Osteoblast (primary cell): ENCODE results near the gene APOM. TPM values are rescaled to one million over a fixed set of nuclear protein-coding genes. Genes with fewer than 3 reads are reported as not detected.

Experiments used
- DNase-seq: peaks from one replicate; pipeline ENCODE4 v3.0.0; 2011; ENCODE audit warnings: low spot score, mixed read lengths; ENCODE audit not compliant: insufficient read length; ENCODE audit errors: missing footprints
- H2AFZ ChIP-seq: 2 replicates; pipeline ENCODE4 v1.6.0; 2011; ENCODE audit warnings: mild to moderate bottlenecking, low read length
- H3K27ac ChIP-seq: 2 replicates; pipeline ENCODE4 v1.5.1; 2011; ENCODE audit warnings: mild to moderate bottlenecking, low read depth, low read length, moderate library complexity
- H3K27me3 ChIP-seq: 2 replicates; pipeline ENCODE4 v1.6.0; 2012; ENCODE audit warnings: mild to moderate bottlenecking, control low read depth, inconsistent platforms, low read length, moderate library complexity; ENCODE audit not compliant: insufficient read depth
- H3K36me3 ChIP-seq: 2 replicates; pipeline ENCODE4 v1.5.1; 2011; ENCODE audit warnings: mild to moderate bottlenecking, low read length, control low read depth, moderate library complexity; ENCODE audit not compliant: insufficient read depth
- H3K4me1 ChIP-seq: 2 replicates; pipeline ENCODE4 v1.5.1; 2011; ENCODE audit warnings: mild to moderate bottlenecking, low read length, control low read depth, moderate library complexity; ENCODE audit not compliant: insufficient read depth
- H3K4me2 ChIP-seq: 2 replicates; pipeline ENCODE4 v1.6.0; 2011; ENCODE audit warnings: mild to moderate bottlenecking, low read length; ENCODE audit not compliant: insufficient read depth
- H3K4me3 ChIP-seq: fragments of 200-600 bp; sonication (generic); 3 replicates; pipeline ENCODE4 v1.5.1; 2012; ENCODE audit warnings: mild to moderate bottlenecking, low read length, inconsistent platforms; ENCODE audit not compliant: insufficient read depth
- H3K79me2 ChIP-seq: 2 replicates; pipeline ENCODE4 v1.6.0; 2012; ENCODE audit warnings: mild to moderate bottlenecking, low read length, control low read depth, inconsistent platforms; ENCODE audit not compliant: insufficient read depth
- H3K9me3 ChIP-seq: 2 replicates; pipeline ENCODE4 v1.5.1; 2011; ENCODE audit warnings: low read depth, low read length, control low read depth
- H4K20me1 ChIP-seq: 2 replicates; pipeline ENCODE4 v1.6.0; 2012; ENCODE audit warnings: mild to moderate bottlenecking, low read length, control low read depth; ENCODE audit not compliant: insufficient read depth
- CTCF ChIP-seq: IDR thresholded peaks from 2 replicates; pipeline ENCODE4 v1.5.1; 2011; ENCODE audit warnings: mild to moderate bottlenecking, low read depth, low read length, moderate library complexity; ENCODE audit errors: extremely low read depth
- total RNA-seq: library from RNA; depleted of rRNA; stranded (reverse); fragments of >200 nt; gene quantifications from 2 replicates; pipeline ENCODE4 v1.2.3, GENCODE V29; 2012

APOM gene
- total RNA-seq, 1 donor, result 1.1 TPM

DNA sequence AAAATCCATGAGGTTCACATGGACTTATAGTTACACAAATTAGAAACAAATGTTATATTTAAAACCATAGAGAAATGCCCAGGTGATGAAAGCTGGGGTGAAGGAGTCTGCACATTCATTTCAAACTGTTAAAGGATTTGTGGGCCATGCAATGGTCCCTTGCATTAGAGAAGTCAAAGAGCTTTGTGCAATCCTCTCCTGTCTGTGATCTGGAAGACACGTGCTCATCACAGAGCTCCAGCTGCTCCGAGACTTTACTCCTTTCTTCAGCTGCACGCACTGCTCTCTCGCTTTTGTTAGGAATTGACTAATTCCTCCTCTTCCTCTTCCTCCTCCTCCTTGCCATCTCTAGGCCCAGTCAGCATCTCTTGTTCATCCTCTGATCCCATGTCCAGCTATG, 44.7 kb upstream of the APOM start:
- peak; percentile 78 for DNase-seq
- H3K4me2 ChIP-seq, result no peak overlapping the region
- TF ChIP-seq CTCF, result no peak
- H3K4me3 ChIP-seq, result no peak overlapping the region
- no peaks in the 10 kb centered on the region for H4K20me1 ChIP-seq
- no peaks in the 10 kb centered on the region for H3K27me3 ChIP-seq
- H3K27ac ChIP-seq, result no peak overlapping the region
- no peaks in the 10 kb centered on the region for H3K4me1 ChIP-seq
- no peaks in the 10 kb centered on the region for H3K79me2 ChIP-seq
- no peak overlapping the region for H2AFZ ChIP-seq
- no peaks in the 10 kb centered on the region for H3K9me3 ChIP-seq
- no peaks in the 10 kb centered on the region for H3K36me3 ChIP-seq

DNA sequence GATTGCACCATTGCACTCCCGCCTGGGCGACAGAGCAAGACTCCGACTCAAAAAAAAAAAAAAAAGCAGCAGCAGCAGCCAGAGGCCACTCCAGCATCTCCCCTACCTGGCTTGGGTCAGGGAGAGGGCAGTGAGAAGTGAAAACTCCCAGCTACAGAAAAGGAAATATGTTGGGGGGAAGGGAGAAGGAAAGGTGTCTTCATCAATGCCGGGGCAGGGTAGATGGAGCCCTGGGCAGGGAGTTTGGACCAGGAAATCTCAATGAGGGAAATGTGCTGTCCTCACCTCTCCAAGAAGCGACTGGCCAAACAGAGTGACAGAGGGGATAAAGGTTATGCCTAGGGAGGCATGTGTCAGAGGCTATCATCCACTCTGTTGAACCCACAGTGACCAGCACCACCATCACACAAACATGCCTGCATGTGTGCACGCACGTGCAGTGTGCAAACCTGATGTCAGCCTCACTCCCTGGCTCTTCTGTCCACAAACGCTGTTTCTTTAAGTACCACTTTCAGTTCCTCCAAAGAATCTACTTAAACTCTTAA, 41.5 kb upstream of the APOM start:
- no peak overlapping the region for H3K4me3 ChIP-seq
- no peak overlapping the region for H3K27ac ChIP-seq
- H3K79me2 ChIP-seq, result no peaks in the 10 kb centered on the region
- TF ChIP-seq CTCF, result no peak
- H3K4me2 ChIP-seq, result no peak overlapping the region
- no peaks in the 10 kb centered on the region for H3K27me3 ChIP-seq
- DNase-seq, result no peak
- no peaks in the 10 kb centered on the region for H3K36me3 ChIP-seq
- H2AFZ ChIP-seq, result no peak overlapping the region
- no peaks in the 10 kb centered on the region for H3K4me1 ChIP-seq
- no peaks in the 10 kb centered on the region for H3K9me3 ChIP-seq
- H4K20me1 ChIP-seq, result no peaks in the 10 kb centered on the region

DNA sequence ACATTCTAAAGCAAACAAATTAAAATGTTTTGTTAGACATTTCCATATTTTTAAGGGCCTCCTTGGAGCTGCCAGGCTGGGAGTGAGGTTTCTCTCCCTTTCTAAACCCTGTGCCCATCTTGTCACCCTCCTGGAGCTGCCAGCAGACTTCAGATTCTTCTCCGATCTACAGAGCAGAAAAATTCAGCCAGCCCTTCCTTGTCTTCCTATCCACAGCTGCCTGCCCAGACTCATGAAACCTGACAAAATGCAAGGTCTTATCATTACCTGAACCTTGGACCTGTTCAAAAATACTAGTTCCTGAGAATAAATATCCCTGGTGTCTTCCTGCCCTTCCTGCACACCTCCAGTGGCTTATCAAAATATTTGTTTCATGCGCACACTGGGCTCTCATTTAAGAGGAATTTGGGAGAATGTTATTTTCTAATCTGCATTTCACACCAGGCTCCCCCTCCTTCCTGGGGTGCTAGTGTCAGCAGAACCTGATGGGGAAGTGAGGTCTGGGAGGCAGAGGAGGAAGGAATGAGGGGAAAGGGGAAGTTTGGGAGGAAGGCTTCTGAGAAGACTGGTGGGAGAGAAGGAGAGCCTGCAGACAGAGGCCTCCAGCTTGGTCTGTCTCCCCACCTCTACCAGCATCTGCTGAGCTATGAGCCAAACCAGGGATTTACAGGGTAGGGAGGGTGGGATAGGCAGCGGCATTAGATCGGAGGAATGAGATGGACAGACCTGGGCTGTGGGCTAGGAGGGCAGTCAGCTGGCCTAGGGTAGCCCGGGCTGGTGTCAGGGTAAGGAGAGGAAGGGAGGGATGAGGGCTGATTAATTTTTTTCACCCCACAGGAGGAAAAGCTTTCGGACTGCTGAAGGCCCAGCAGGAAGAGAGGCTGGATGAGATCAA, 40.8 kb upstream of the APOM start, which contains the start of gene AIF1:
TSS of gene AIF1 (plus strand) at position 551 of the 895 bp plus-strand sequence. CDS start at position 647, 96 bp downstream.
- Histone ChIP-seq H3K4me3 (no peak within 1 kb of the TSS), H3K36me3 (no peaks in the 10 kb centered on the region), H3K27me3 (no peaks in the 10 kb centered on the region), H3K4me2 (no peak within 1 kb of the TSS), H3K27ac (no peak within 1 kb of the TSS), H3K79me2 (no peaks in the 10 kb centered on the region), H3K9me3 (no peaks in the 10 kb centered on the region), H4K20me1 (no peaks in the 10 kb centered on the region), H3K4me1 (peaks cover 3% of the 10 kb centered on the region), H2AFZ (no peak within 1 kb of the TSS)
- no peak for TF ChIP-seq CTCF
- DNase-seq, result peak; percentile 45

DNA sequence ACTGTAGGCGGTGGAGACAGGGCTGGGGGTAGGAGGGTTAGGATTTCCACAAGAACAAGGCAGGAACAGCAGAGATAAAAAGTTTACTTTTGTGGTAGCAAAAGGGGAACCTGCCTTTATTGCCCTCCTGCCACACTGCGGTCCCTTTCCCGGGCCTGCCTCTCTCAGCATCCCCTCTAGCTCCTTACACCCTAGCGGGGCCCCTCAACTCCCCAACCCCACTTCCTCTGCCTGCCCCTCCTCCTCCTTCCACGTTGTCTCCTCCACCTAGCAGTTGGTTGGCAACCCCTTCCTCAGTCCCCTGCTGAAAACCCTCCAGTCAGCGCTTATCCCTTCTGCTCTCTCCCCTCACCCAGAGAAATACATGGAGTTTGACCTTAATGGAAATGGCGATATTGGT, 39.9 kb upstream of the APOM start:
- no peak overlapping the region for H3K4me3 ChIP-seq
- peak; percentile 46 for DNase-seq
- H3K4me2 ChIP-seq, result no peak overlapping the region
- TF ChIP-seq CTCF, result no peak
- no peaks in the 10 kb centered on the region for H4K20me1 ChIP-seq
- no peaks in the 10 kb centered on the region for H3K9me3 ChIP-seq
- peaks cover 2% of the 10 kb centered on the region for H3K79me2 ChIP-seq
- H2AFZ ChIP-seq, result no peak overlapping the region
- no peaks in the 10 kb centered on the region for H3K27me3 ChIP-seq
- no peaks in the 10 kb centered on the region for H3K36me3 ChIP-seq
- peaks cover 3% of the 10 kb centered on the region for H3K4me1 ChIP-seq
- no peak overlapping the region for H3K27ac ChIP-seq
